Mucosa of stomach (tissue), 1 donor: ENCODE data around the gene RNU1-2.
"Not testable (repeated sequence)": the region's sequence is repeated elsewhere in the genome, so short reads cannot be mapped to it uniquely, and the experiment has no call there.

Experiments used
- H3K27me3 ChIP-seq: one replicate; pipeline ENCODE4 v1.7.0; 2013; ENCODE audit warnings: mild to moderate bottlenecking, low read length; ENCODE audit not compliant: control insufficient read depth, insufficient read depth
- H3K36me3 ChIP-seq: one replicate; pipeline ENCODE4 v1.7.0; 2013; ENCODE audit warnings: low read length; ENCODE audit not compliant: control insufficient read depth, insufficient read depth
- H3K4me1 ChIP-seq: one replicate; pipeline ENCODE4 v1.7.0; 2013; ENCODE audit warnings: mild to moderate bottlenecking, low read length; ENCODE audit not compliant: control insufficient read depth, insufficient read depth
- H3K4me3 ChIP-seq: one replicate; pipeline ENCODE4 v1.7.0; 2013; ENCODE audit warnings: low read length
- H3K9ac ChIP-seq: one replicate; pipeline ENCODE4 v1.7.0; 2013; ENCODE audit warnings: mild to moderate bottlenecking, low read length, moderate library complexity
- H3K9me3 ChIP-seq: one replicate; pipeline ENCODE4 v1.7.0; 2013; ENCODE audit warnings: mild to moderate bottlenecking, low read length, moderate library complexity; ENCODE audit not compliant: control insufficient read depth
- donor health status: Pancreatic carcinoma.

Gene RNU1-2

GRCh38 chr1:16945512-16945911 is 49.7 kb downstream of the RNU1-2 start:
- not testable (repeated sequence) for H3K36me3 ChIP-seq, H3K9me3 ChIP-seq, H3K9ac ChIP-seq, H3K4me3 ChIP-seq, H3K27me3 ChIP-seq
- H3K4me1 ChIP-seq, result peaks cover 11% of the 10 kb centered on the region
